ENCODE data around the gene GPR37L1.

- TF ChIP-seq CTCF (IDR thresholded peaks at IDR 0.05; ENCODE audit: poor library complexity, severe bottlenecking): no peak
- TF ChIP-seq POLR2AphosphoS5 (IDR thresholded peaks at IDR 0.05): no peak
- no peak for TF ChIP-seq TAF1 (IDR thresholded peaks at IDR 0.05; ENCODE audit: low read depth)
- TF ChIP-seq MXI1 (conservative IDR thresholded peaks at IDR 0.05; ENCODE audit: poor library complexity, severe bottlenecking): no peak
- TF ChIP-seq EZH2 (IDR thresholded peaks at IDR 0.05; ENCODE audit: borderline replicate concordance, insufficient read depth, low read length, poor library complexity, severe bottlenecking): no peak
- TF ChIP-seq REST (IDR thresholded peaks at IDR 0.05; ENCODE audit: borderline replicate concordance): no peak
- no peak for TF ChIP-seq RAD21 (conservative IDR thresholded peaks at IDR 0.05)
- no peak for TF ChIP-seq EP300 (conservative IDR thresholded peaks at IDR 0.05; ENCODE audit: poor library complexity, severe bottlenecking)
- no peak for TF ChIP-seq SMC3 (conservative IDR thresholded peaks at IDR 0.05; ENCODE audit: poor library complexity)
Observed at GRCh38 chr1:202130816-202131522, 8.3 kb downstream of the GPR37L1 start.
